GM12872 (cell line): Measurements from ENCODE around the gene ERC2.

Source experiments
- CTCF ChIP-seq: IDR thresholded peaks from 3 replicates; pipeline ENCODE4 v1.5.1; 2011; ENCODE audit warnings: low read depth, mild to moderate bottlenecking, low read length, moderate library complexity; ENCODE audit not compliant: insufficient read depth

The ERC2 gene

GRCh38 chr3:55795746-55796145 lies 672.5 kb downstream of the ERC2 start:
- TF ChIP-seq CTCF: no peak

GRCh38 chr3:55795296-55795695 lies 673.0 kb downstream of the ERC2 start:
- TF ChIP-seq CTCF: no peak

- no peak for TF ChIP-seq CTCF
These were observed 675.5 kb downstream of the ERC2 start for GRCh38 chr3:55792742-55793141.

- TF ChIP-seq CTCF: no peak
These were observed 676.3 kb downstream of the ERC2 start for GRCh38 chr3:55792009-55792408.

- no peak for TF ChIP-seq CTCF
These were observed 677.5 kb downstream of the ERC2 start for GRCh38 chr3:55790596-55791350.

GRCh38 chr3:55789516-55789915 lies 678.8 kb downstream of the ERC2 start:
- no peak for TF ChIP-seq CTCF

GRCh38 chr3:55782807-55783206 lies 685.5 kb downstream of the ERC2 start:
- no peak for TF ChIP-seq CTCF
